ENCODE data around the gene ARHGAP15.

Gene ARHGAP15

GRCh38 chr2:143453981-143454511 lies 324.8 kb downstream of the ARHGAP15 start:
- no peak for DNase-seq (ENCODE audit: low spot score)

GRCh38 chr2:143455317-143455716 lies 326.1 kb downstream of the ARHGAP15 start:
- DNase-seq (ENCODE audit: low spot score) = no peak

- DNase-seq (ENCODE audit: low spot score) = no peak
Measured at GRCh38 chr2:143458258-143459190, 329.3 kb downstream of the ARHGAP15 start.

- no peak for DNase-seq (ENCODE audit: low spot score)
Measured at GRCh38 chr2:143460382-143460781, 331.2 kb downstream of the ARHGAP15 start.

- DNase-seq (ENCODE audit: low spot score) = no peak
Measured at GRCh38 chr2:143463719-143464118, 334.5 kb downstream of the ARHGAP15 start.

GRCh38 chr2:143466391-143466790 lies 337.2 kb downstream of the ARHGAP15 start:
- no peak for DNase-seq (ENCODE audit: low spot score)

GRCh38 chr2:143467011-143467410 lies 337.8 kb downstream of the ARHGAP15 start:
- no peak for DNase-seq (ENCODE audit: low spot score)

- no peak for DNase-seq (ENCODE audit: low spot score)
Measured at GRCh38 chr2:143468341-143468888, 339.2 kb downstream of the ARHGAP15 start.

- DNase-seq (ENCODE audit: low spot score) = no peak
Measured at GRCh38 chr2:143469323-143469722, 340.1 kb downstream of the ARHGAP15 start.

GRCh38 chr2:143471550-143471949 lies 342.3 kb downstream of the ARHGAP15 start:
- DNase-seq (ENCODE audit: low spot score) = no peak

- no peak for DNase-seq (ENCODE audit: low spot score)
Measured at GRCh38 chr2:143473216-143473615, 344.0 kb downstream of the ARHGAP15 start.

- no peak for DNase-seq (ENCODE audit: low spot score)
Measured at GRCh38 chr2:143473820-143474219, 344.6 kb downstream of the ARHGAP15 start.

GRCh38 chr2:143474586-143474985 lies 345.4 kb downstream of the ARHGAP15 start:
- no peak for DNase-seq (ENCODE audit: low spot score)

GRCh38 chr2:143475041-143475776 lies 346.0 kb downstream of the ARHGAP15 start:
- DNase-seq (ENCODE audit: low spot score) = no peak

GRCh38 chr2:143476336-143477087 lies 347.3 kb downstream of the ARHGAP15 start:
- DNase-seq (ENCODE audit: low spot score) = no peak

GRCh38 chr2:143477714-143478443 lies 348.7 kb downstream of the ARHGAP15 start:
- no peak for DNase-seq (ENCODE audit: low spot score)

GRCh38 chr2:143480086-143480485 lies 350.9 kb downstream of the ARHGAP15 start:
- DNase-seq (ENCODE audit: low spot score) = no peak

GRCh38 chr2:143480601-143481236 lies 351.5 kb downstream of the ARHGAP15 start:
- DNase-seq (ENCODE audit: low spot score) = no peak

GRCh38 chr2:143481237-143481623 lies 352.0 kb downstream of the ARHGAP15 start:
- no peak for DNase-seq (ENCODE audit: low spot score)

- DNase-seq (ENCODE audit: low spot score) = no peak
Measured at GRCh38 chr2:143481733-143482132, 352.5 kb downstream of the ARHGAP15 start.

GRCh38 chr2:143482316-143482715 lies 353.1 kb downstream of the ARHGAP15 start:
- DNase-seq (ENCODE audit: low spot score) = no peak

All from cerebellar cortex (tissue), 1 donor.